GM18861 (cell line): ENCODE data around the gene POP4.
A peak's percentile ranks its signal among the peaks of the same experiment; 100 is the strongest.
"Not testable (repeated sequence)": the region's sequence is repeated elsewhere in the genome, so short reads cannot be mapped to it uniquely, and the experiment has no call there.

Experiments used
- ATAC-seq: cut with Tn5 transposase; IDR thresholded peaks from one replicate; pipeline ENCODE4 v1.9.1; 2021; ENCODE audit not compliant: unreplicated experiment

Gene POP4

DNA sequence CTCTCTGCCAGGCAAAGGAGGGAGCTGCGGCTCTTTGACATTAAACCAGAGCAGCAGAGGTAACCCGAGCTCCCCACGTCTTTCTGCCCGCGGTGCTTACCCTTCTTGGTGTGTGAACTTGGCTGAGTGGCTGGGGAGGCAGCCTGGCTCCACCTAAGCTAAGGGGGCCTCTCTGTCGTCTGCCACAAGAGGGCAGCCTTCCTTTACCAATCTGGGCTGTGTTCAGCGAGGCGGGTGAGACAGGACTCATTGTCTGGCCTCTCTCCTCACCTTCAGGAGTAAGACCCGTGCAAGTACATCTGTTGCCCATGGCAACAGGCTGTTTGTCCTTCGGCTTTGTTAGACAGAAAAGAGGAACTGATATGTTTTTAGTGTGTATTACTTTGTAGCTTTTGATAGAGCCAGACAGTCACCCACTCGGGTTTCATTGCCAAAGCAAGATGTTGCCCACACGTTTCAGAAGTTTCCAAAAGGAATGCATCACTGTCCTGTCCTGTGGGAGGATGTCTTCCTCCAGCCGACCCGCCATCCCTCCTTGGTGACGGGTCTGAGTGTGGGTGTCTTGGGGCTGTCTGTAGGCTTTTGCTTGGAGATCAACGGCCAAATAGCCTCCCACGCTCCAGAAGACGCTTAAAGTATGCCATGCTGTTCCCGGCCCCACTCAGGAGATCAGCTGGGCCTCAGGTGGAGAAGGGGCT lies 4.6 kb downstream of the POP4 start:
- ATAC-seq, result peak; percentile 67

DNA sequence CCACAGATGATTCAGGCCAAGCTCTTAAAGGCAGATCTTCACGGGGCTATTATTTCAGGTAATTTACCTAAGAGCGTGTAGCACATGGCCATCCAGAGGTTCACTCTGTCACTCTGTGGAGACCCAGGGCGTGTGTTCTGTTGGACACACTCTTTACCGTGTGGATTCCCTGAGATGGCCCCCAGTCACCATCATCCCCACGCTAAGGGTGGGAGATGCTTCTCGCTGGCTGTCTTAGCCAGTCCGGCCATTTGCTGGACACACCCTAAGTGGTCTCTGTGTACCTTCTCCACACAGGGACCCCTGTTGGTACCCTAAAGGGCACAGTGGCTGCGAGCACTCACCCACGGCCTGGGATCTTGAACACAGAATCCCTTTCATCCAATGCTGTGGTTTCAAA lies 6.0 kb downstream of the POP4 start:
- ATAC-seq, result no peak

DNA sequence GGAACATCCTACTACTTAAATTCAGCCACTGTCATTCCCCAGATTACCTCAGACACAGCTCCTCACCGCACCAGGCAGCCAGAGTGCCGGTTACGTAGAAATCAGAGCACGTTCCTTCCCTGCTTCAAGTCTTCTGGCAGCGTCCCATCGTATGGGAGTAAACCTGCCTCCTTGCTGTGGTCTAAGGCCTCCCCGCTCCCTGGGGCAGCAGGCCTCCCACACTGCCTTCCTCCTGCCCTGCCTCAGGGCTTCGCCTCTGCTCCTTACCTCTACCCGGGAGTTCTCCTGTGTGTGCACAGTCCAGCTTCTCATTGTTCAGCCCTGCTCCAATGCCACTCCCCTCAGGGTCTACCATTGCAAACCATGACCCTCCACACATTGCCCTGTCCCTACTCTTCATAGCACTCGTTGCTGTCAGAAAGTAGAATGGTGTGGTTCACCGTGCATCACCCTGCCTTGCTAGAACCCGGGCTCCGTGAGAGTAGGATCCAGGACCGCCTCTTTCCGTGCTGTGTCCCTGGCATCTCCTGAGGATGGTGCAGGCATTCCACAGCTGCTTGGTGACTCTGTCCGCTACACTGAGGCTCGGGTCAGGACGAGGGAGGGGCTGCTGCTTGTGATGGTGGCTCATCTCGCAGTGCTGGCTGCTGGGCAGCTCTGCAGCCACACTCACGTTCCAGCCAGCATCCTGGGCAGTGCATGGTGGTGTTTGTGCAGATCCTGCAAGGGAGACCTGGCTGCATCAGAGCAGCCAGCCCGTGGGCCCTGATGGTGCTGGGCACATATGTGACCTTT lies 6.9 kb downstream of the POP4 start:
- no peak for ATAC-seq

DNA sequence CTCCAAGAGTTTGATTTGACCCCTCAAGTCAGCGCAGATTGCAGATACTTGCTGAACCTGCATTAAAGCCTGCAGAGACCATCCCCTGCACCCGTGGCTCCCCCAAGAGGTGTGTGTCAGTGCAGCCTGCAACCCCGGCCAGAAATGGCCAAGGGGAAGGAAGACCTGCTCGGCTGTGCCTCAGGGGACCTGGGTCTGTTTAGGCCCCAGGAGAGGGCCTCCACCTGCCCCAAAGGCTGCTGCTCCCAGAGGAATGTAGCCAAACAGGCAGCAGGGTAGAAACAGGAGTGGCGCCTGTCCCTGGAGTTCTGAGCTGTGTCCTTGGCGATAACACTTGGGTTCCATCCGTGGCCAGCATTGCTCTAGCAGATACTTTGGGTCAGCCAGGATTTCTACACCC lies 8.0 kb downstream of the POP4 start:
- no peak for ATAC-seq

DNA sequence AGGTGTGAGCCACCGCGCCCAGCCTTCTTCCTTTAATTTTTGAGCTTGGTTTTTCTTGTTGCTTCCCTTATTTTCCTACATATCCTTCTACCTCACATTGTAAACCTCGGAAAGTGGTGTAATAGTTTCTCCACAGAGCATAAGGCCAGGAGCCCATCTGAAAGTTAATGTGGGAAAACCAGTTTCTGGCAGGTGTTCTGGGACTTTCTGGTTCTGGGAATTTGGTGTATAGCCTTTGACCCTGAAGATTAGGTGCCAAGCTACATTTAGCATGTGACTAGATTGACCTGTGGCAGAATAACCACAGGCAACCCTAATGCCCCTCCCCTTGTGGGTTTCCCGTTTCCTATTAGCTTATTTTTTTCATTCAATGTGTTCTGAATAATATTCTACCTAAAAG lies 8.7 kb downstream of the POP4 start:
- no peak for ATAC-seq

DNA sequence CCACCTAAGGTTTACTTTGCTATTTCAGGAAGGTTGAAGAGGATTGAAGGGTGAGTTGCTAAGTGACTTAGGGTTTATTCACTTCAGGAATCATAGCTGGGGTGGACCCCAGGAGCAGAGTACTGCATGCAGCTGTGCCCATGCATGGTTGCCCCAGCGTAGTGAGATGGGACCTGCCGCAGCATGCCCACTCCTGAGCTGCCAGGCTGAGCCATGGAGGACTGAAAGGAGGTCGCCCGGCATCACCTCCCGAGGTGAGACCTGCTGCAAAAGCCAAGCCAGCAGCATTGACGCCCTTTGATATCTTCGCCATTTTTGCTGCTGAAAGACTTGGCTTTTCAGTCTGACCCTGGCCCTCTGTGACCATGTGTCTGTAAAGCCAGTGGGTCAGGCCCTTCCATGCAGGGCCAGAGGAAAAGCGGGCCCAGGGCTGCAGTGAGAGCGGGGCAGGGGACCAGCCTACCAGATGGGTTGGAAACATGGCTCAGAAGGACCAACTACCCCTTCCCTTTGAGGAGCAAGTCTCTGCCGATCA lies 9.9 kb downstream of the POP4 start:
- no peak for ATAC-seq

DNA sequence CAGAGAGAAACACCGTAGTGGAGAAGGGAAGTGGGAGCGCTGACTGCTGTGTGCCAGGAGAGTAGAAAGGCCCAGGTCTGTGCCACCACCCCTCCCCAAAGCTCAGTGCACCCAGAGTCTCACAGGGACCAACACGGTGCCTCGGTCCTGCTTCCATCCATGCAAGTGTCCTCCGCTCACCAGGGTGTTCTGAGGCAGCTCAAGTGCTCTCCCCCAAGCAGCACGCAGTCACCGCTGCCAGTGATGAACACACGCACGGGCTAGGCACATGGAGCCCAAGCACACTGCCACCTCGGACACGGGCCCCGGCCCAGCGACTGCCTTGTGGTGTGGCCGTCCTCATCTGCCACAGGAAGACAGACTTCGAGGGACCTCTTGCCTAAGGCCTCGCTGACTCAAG lies 10.5 kb downstream of the POP4 start:
- ATAC-seq, result no peak

DNA sequence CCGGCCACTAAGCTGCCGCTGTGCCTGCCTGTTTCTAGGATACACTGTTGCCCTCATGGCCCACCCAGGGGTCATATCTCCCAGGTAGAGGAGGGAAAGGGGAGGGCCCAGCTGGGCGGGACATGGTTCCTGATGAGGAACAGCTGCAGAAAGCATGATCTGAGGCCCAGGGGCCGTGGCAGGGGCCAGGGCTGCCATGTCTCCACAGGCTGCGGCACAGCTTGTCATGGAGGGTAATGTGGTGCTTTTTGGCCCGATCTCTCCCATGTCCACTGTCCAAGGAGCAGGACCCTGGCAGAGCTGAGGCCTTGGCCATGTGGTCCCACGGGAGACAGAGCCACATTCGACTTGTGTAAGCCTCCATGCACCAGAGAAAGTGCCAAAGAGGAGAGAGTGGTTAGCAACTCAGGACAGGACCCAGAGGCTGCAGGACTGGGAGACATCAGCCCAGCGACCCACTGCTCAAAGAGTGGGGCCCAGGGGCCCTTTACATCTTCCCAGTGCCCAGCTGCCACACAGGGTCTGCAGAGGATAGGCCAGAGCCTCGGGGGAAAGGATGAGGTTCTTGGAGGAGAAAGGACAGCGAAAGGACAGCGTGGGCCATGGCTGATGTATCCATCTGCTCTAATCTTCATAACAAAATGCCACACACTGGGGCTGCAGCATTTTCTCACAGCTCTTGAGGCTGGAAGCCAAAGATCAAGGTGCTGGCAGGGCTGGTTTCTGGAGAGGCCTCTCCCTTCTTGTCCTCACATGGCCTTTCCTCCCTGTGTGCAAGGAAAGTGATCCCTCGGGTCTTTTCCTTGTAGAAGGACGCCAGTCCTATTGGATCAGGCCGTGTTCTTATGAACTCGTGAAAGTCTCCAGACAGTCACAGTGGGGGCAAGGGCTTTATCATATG lies 11.5 kb downstream of the POP4 start:
- no peak for ATAC-seq

DNA sequence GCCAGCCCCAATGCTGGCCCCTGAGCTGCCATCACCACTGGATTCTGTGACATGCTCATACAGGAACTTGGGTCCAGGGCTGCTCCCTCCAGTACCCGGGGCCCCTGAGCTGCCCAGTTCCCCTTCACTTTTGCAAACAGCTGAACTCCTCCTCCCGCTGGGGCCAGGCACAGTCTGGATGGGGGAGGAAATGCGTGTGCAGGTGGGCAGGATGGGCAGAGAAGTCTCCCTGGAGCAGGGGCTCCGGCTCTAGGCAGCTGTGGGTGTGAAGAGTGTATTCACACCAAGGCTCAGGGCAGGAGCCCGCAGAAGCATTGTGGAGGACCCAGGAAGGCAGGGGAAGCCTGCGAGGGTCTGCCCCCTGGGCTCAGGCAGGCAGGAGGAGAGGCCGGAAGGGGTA lies 12.4 kb downstream of the POP4 start:
- no peak for ATAC-seq

DNA sequence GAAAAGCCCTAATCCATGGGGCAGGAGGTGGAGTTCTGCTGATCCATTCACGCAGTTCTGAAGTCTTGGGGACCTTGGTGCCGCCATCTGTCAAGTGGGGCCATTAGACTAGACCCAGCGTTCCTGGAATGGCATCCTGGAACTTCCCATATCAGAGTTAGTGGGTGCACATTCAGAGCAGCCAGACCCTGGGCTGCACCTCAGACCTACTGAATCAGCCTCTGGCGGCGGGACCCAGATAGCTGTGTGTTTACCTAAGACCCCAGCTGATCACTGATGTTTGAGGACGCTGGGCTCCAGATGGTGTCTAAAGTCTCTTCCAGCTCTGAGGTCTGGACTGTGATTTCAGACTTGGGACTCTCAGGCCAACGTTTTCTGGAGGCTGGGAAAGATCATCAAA lies 12.8 kb downstream of the POP4 start:
- ATAC-seq, result no peak

DNA sequence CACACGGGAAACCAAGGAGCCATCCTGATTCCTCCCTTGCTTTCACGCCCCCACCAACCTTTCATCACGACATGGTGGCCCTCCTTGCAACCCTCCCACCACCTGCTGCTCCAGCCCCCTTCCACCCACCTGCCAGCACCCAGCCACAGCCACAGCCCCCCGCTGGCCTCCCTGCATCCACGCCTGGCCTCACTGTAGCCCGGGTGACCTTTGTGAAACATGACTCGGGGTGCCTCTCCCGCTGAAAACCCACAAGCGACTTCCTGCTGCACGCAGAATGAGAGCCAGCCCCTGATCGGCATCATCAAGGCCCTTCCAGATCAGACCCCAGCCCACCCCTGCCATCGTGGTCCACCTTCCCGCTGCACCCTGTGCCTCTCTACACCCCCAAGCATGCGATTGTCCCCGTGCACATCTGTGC lies 14.9 kb downstream of the POP4 start:
- ATAC-seq, result no peak

DNA sequence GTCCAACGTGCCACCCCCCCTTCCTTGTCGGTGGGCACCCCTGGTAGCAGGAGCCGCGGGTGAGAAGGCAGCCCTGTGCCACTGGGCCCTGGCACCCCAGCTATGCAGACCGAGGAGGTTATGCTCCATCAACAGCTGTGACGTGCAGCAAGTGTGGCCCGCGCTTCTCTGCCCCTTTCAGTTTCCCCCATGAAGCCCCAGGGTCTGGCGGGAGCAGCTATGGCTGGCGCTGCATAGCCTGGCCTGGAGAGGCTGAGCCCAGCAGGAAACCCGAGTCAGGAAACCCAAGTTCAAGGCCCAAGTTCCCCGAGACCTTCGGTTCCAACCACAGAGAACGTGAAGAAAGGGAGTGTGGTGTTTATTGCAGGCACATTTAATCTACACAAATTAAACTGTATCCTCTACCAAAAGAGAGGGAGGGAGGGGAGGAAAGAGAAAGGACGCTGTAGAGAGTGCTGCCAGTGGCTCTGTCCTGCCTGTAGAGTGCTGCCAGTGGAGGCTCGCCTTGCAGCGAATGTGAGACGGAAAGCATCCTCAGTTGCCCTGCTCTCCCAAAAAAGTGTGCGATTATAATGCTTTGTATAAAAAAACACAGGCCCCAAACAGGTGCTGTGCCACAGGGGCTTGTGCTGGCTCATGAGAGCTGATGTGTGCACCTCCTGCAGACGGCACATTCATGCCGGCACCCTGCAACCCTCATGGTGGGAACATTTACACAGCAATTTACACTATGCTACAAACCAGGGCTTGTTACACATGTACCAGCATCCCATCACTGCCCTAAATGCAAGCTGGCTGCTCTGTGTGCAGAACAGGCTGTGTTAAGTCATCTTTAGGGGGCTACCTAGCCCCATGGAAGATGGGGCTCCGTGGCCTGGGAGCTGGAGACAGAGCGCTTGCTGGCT lies 16.3 kb downstream of the POP4 start:
- no peak for ATAC-seq

DNA sequence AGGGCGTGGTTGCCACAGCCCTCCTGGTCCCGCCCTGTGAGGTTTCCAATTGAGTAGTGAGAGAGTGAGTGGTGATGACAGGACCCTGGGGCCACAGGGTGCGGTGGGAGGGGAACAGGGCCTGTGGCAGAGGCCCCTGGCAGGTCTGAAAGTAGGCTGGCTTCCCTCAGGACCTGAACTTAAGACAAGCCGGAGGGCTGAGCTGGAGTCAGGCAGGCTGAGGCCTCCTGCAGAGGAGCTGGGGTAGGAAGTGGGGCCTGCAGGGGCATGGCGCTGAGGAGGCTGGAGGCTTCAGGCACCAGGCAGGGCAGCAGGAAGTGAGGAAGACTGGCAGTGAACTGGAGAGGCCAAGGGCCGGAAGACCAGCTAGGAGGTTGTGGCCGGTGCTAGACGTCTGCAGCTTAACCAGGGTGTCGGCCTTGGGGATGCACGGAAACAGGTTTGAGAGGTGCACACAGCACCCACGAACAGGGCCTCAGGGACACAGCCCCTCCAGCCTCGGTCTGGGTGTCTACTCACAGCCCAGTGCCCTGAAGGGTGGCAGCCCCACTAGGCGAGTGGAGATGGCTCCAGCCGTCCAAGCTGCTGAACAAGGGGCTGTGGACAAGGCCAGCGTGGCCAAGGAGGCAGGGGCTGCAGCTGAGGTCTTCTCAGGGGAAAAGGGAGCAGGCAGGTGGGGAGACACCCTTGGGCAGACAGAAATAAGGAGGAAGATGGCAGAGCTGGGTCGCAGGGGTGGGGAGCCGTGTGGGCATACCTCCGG lies 17.8 kb downstream of the POP4 start:
- ATAC-seq, result no peak

DNA sequence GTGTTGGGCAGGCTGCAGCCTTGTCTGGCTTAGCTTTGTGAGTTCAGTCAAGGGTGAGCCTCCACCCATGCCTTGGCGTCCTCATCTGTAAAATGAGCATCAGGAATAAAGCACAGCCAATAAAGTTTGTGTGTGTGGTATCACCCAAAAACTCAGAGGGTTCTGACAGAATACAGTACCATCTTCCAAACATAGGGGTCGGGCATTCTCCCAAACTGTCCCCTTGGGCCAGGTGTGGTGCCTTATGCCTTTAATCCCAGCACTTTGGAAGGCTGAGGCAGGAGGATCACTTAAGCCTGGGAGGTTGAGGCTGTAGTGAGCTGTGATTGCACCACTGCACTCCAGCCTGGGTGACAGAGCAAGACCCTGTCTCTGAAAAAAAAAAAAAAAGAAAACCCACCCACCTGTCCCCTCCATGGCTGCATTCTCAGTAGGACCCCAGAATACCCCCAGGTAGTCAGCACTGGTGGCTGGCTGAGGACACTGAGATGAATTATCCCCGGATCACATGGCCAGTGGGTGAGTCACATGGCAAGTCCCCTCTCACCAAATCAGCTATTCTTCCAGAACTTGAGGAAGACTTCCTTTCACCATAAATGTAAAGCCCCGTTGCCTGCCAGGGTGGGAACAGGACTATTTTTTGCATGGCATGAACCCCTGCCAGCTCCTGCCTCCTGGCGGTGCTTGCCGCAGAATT lies 18.6 kb downstream of the POP4 start:
- ATAC-seq, result no peak

DNA sequence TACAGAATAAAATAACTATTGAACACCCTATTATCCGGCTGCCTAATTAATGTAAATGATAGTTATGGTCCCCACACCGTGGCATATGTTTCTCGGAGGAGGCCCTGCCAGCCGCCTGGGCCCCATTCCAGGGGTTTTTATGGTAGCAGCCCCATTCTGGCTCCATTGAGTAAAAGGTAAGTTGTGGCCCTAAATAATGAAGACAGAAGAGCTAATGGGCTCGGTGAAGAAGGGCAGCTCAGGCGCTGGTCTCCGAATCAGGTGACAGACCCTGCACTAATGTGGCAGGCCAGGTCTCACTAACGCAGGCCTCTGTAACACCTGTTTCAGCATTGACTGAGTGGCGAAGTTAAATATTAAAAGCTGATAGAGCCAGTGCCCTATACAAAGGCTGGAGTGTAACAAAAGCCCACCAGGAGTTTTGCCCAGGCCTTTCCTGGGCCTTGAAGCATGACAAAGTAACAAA lies 19.1 kb downstream of the POP4 start:
- no peak for ATAC-seq

DNA sequence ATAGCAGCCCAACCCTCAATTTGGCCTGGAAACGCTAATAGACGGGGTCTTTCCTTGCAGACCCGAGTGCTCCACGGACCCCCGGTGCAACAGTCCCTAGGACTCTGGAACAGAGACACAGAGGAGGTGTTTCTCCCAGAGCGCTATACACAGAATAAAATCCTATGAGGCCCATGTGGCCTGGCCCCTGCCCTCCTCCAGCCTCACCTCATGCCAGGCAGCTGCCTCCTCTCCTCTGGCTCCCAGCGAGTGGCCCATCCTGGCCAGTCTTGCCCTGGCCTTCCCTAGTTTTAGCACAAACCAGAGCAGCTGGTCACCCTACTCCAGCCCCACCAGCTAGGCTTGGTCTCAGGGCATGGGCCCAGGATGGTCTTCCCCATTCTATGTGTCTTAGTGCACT lies 20.3 kb downstream of the POP4 start:
- ATAC-seq, result no peak

DNA sequence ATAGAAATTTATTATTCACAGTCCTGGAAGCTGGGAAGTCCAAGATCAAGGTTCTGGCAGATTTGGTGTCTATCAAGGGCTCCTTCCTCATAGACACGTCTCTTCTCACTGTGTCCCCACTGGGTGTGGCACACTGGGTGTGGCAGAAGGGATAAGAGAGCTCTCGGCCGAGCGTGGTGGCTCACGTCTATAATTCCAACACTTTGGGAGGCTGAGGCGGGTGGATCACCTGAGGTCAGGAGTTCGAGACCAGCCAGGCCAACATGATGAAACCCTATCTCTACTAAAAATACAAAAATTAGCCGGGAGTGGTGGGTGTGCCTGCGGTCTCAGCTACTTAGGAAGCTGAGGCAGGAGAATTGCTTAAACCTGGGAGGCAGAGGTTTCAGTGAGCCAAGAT lies 20.7 kb downstream of the POP4 start:
- ATAC-seq, result not testable (repeated sequence)

DNA sequence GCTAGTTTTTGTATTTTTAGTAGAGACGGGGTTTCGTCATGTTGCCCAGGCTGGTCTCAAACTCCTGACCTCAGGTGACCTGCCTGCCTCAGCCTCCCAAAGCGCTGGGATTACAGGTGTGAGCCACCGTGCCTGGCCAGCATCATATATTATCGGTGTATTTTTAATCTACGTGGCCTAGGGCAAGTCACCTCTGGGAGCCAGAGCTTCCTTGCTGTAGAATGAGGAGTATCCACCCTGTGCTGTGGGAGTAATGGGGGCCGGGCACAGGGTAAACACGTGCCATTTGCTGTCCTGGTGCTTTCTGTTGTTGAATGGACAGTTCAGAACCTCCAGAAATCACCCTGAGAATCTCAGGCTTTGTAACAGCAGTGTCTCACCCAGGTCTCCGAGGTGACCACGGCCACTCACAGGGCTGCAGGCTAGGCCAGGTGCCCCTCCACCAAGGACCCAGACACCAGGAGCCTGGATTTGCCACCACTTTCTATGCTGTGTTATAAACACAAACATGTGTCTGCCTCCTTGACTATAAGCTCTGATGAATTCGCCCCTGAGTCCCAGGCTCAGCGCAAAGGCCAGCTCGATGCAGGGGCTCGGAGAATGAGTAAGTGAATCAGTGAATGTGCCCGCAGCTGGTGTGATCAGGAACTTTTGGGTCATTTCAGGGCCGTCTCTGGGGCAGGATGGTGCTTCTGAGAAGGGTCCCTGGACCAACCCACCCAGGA lies 22.7 kb downstream of the POP4 start:
- ATAC-seq, result no peak
